OCI-LY3 (cell line): Measurements from ENCODE around the gene E2F1.

ENCODE experiments used
- H2AFZ ChIP-seq: fragments of 200-600, 300-600 bp; shearing (Covaris generic); 2 replicates; pipeline ENCODE4 v1.6.0; 2014; ENCODE audit warnings: antibody characterized with exemption, low read depth, low read length
- H3K27ac ChIP-seq: fragments of 200-600, 300-600 bp; sonication (generic); 2 replicates; pipeline ENCODE4 v1.5.1; 2014; ENCODE audit warnings: mild to moderate bottlenecking, low read length, moderate library complexity, mixed read lengths
- H3K27me3 ChIP-seq: fragments of 200-600, 300-600 bp; sonication (generic); 2 replicates; pipeline ENCODE4 v1.6.1; 2014; ENCODE audit warnings: low read depth, low read length, mixed read lengths
- H3K36me3 ChIP-seq: fragments of 200-600, 300-600 bp; sonication (generic); replicated peaks from 2 replicates; pipeline ENCODE3; 2014; ENCODE audit warnings: low read depth, low read length, mixed read lengths
- H3K4me1 ChIP-seq: fragments of 300-600, 200-600 bp; sonication (generic); 2 replicates; pipeline ENCODE4 v1.6.1; 2014; ENCODE audit warnings: low read length, mixed read lengths
- H3K4me2 ChIP-seq: fragments of 200-600, 300-600 bp; sonication (generic); 2 replicates; pipeline ENCODE4 v1.6.1; 2014; ENCODE audit warnings: low read length, mixed read lengths
- H3K4me3 ChIP-seq: fragments of 300-600, 200-600 bp; sonication (generic); 2 replicates; pipeline ENCODE4 v1.5.1; 2014; ENCODE audit warnings: antibody characterized with exemption, mild to moderate bottlenecking, low read length, moderate library complexity
- H3K79me2 ChIP-seq: fragments of 300-600, 200-600 bp; shearing (Covaris generic); 2 replicates; pipeline ENCODE4 v1.6.1; 2014; ENCODE audit warnings: mild to moderate bottlenecking, low read length, mixed read lengths
- H3K9ac ChIP-seq: fragments of 300-600, 200-600 bp; shearing (Covaris generic); 2 replicates; pipeline ENCODE4 v1.6.0; 2014; ENCODE audit warnings: mild to moderate bottlenecking, low read length, moderate library complexity
- H3K9me3 ChIP-seq: fragments of 200-600, 300-600 bp; shearing (Covaris generic); 2 replicates; pipeline ENCODE4 v1.6.1; 2014; ENCODE audit warnings: low read length, mixed read lengths; ENCODE audit not compliant: insufficient read depth
- H4K20me1 ChIP-seq: fragments of 200-600, 300-600 bp; sonication (generic); 2 replicates; pipeline ENCODE4 v1.6.1; 2016; ENCODE audit warnings: low read length, mixed read lengths; ENCODE audit not compliant: insufficient read depth
- CTCF ChIP-seq: fragments of 200-600, 300-600 bp; sonication (generic); IDR thresholded peaks from 2 replicates; pipeline ENCODE4 v1.5.1; 2014; ENCODE audit warnings: antibody characterized with exemption, low read length, low read depth
- EZH2phosphoT487 ChIP-seq: fragments of 200-600 bp; shearing (Covaris generic); IDR thresholded peaks from 2 replicates; pipeline ENCODE4 v1.6.1; 2018; ENCODE audit warnings: antibody characterized with exemption, mixed run types, low read depth

The E2F1 gene

GRCh38 chr20:33689973-33690372, 3.8 kb upstream of the E2F1 start:
- Histone ChIP-seq H3K4me3 (no peak overlapping the region), H3K27me3 (no peaks in the 10 kb centered on the region), H3K4me2 (no peak overlapping the region), H3K79me2 (peaks cover 11% of the 10 kb centered on the region), H4K20me1 (peaks cover 3% of the 10 kb centered on the region), H3K27ac (no peak overlapping the region), H3K9ac (no peak overlapping the region), H3K9me3 (no peaks in the 10 kb centered on the region), H3K4me1 (peaks cover 39% of the 10 kb centered on the region), H2AFZ (no peak overlapping the region), H3K36me3 (peaks cover 2% of the 10 kb centered on the region)
- TF ChIP-seq CTCF = no peak
- TF ChIP-seq EZH2phosphoT487 = no peak

GRCh38 chr20:33689493-33689892, 3.3 kb upstream of the E2F1 start:
- H3K27ac ChIP-seq = no peak overlapping the region
- H3K4me1 ChIP-seq = peaks cover 44% of the 10 kb centered on the region
- H2AFZ ChIP-seq = no peak overlapping the region
- no peaks in the 10 kb centered on the region for H3K9me3 ChIP-seq
- peaks cover 16% of the 10 kb centered on the region for H3K79me2 ChIP-seq
- H3K4me2 ChIP-seq = no peak overlapping the region
- TF ChIP-seq CTCF (no peak), EZH2phosphoT487 (no peak)
- H3K27me3 ChIP-seq = no peaks in the 10 kb centered on the region
- no peak overlapping the region for H3K9ac ChIP-seq
- H4K20me1 ChIP-seq = peaks cover 8% of the 10 kb centered on the region
- H3K36me3 ChIP-seq = peaks cover 7% of the 10 kb centered on the region
- no peak overlapping the region for H3K4me3 ChIP-seq

DNA sequence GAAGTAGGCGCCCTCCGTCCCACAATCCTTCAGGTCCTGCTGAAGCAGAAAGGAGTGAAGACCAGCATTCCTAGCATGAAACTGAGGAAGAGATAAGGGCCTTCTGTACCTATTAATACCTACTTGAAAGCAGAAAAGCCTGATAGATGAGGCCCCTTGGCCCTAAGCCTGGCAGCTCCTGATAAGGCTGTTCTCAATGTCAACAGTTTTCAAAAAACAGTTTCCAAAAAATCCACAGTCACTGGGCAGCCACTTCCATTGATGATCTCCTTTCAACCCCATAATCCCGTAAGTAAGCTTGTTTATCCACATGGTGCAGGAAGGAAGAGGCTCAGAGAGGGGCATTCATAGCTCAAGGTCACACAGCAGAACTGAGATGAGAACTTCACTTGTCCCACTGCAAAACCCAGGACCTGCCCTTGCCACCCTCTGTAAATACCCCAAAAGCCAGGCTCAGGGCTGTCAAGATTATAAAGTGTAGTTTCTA, 2.8 kb upstream of the E2F1 start:
- Histone ChIP-seq H2AFZ (no peak overlapping the region), H3K9me3 (no peaks in the 10 kb centered on the region), H3K27me3 (no peaks in the 10 kb centered on the region), H4K20me1 (peaks cover 13% of the 10 kb centered on the region), H3K36me3 (peaks cover 12% of the 10 kb centered on the region), H3K27ac (no peak overlapping the region), H3K9ac (no peak overlapping the region), H3K79me2 (peaks cover 21% of the 10 kb centered on the region), H3K4me1 (peaks cover 49% of the 10 kb centered on the region), H3K4me2 (peak overlapping the region; percentile 50; the same call in 1 of the 2 replicates), H3K4me3 (no peak overlapping the region)
- TF ChIP-seq CTCF (no peak), EZH2phosphoT487 (no peak)

DNA sequence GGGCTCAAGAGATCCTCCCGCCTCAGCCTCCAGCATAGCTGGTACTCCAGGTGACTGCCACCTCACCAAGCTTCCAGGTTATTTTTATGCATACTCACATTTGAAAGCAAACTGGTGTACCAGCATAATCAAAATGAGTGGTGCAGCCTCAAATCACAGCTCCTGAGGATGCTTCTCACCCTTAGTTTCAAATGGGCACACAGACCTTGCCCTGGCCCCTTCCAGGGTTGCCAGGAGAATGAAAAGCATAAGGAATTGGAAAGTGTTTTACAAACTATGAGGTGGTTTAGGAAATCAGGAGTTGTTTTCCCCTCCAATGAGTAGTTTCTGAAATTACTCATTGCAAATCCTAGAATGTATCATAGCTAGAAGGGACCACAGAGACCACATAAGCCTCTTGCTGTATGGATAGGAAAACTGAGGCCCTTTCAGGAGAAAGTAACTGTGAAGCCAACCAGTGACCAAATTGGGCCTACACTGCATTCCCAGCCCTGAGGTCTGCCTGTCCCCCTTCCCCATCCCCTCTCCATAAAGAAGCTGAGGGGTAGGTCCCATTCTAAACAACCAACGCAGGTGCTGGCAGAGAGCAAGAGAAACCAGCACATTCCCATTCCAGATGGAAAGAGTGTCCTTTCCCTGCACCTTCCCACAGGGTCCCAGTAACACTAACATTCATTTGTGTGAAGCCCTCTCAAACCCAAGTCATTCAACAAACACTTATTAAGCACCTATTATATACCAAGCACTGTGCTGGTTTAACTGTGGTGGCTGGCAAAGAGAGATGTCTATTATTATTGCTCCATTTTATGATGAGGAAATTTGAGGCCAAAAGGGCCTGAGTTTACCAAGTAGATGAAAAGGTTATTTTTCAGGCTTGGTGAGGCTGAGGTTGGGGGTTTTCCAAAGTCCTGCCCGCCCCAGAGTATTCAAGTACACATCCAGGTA, 2.1 kb upstream of the E2F1 start:
- TF ChIP-seq CTCF = no peak
- no peak for TF ChIP-seq EZH2phosphoT487
- H3K9ac ChIP-seq = peak overlapping the region; percentile 14; the same call in 1 of the 2 replicates
- H3K79me2 ChIP-seq = peaks cover 28% of the 10 kb centered on the region
- peak overlapping the region; percentile 50 for H3K4me2 ChIP-seq
- H3K36me3 ChIP-seq = peaks cover 14% of the 10 kb centered on the region
- H3K27me3 ChIP-seq = no peaks in the 10 kb centered on the region
- no peak overlapping the region for H2AFZ ChIP-seq
- peaks cover 18% of the 10 kb centered on the region for H4K20me1 ChIP-seq
- no peak overlapping the region for H3K4me3 ChIP-seq
- peaks cover 46% of the 10 kb centered on the region for H3K4me1 ChIP-seq
- no peaks in the 10 kb centered on the region for H3K9me3 ChIP-seq
- no peak overlapping the region for H3K27ac ChIP-seq
